Kidney epithelial cell (primary cell): Measurements from ENCODE around the gene RBBP5. TPM values are rescaled to one million over a fixed set of nuclear protein-coding genes. Genes with fewer than 3 reads are reported as not detected.

Source experiments
- DNase-seq: peaks from one replicate; pipeline ENCODE4 v3.0.0-alpha.2; 2010; ENCODE audit warnings: low read depth
- H3K27me3 ChIP-seq: 2 replicates; pipeline ENCODE4 v1.6.0; 2011; ENCODE audit warnings: low read length; ENCODE audit not compliant: control insufficient read depth, insufficient read depth
- H3K36me3 ChIP-seq: 2 replicates; pipeline ENCODE4 v1.5.1; 2011; ENCODE audit warnings: low read length; ENCODE audit not compliant: control insufficient read depth, insufficient read depth
- H3K4me3 ChIP-seq: 2 replicates; pipeline ENCODE4 v1.5.1; 2011; ENCODE audit warnings: low read depth, mild to moderate bottlenecking, control low read depth, low read length
- total RNA-seq: library from RNA; depleted of rRNA; stranded (reverse); fragments of >200 nt; gene quantifications from 2 replicates; pipeline ENCODE4 v1.2.3, GENCODE V29; 2015
- TF ChIP-seq, protein P1 (sequence below): IDR thresholded peaks from 2 replicates; pipeline ENCODE4 v1.5.1; 2011; ENCODE audit warnings: mild to moderate bottlenecking, moderate library complexity, low read length, control low read depth, inconsistent platforms; ENCODE audit not compliant: insufficient read depth, poor library complexity, severe bottlenecking

The RBBP5 gene
- total RNA-seq, 1 donor from 2014 or later, result 15.4 TPM

DNA sequence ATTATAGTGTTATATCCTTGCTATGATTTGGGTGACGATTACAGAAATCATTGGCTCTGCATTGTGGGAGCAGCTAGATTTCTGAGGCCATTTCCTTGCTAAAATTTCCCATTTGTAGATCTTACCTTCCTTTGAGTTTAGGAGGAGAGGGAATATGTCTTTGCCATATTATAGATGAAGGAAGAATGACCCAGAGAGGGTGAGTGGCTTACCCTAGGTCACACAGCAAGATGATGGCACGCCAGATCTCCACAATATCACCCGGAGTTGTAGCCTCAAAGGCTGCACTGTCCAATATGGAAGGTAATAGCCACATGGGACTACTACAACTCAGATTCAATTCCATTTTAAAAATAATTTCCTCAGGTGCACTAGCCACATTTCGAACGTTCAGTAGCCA is 68.5 kb downstream of the RBBP5 start:
- Histone ChIP-seq H3K4me3 (no peak overlapping the region), H3K27me3 (peaks cover 25% of the 10 kb centered on the region), H3K36me3 (no peaks in the 10 kb centered on the region)
- TF ChIP-seq, protein P1, sequence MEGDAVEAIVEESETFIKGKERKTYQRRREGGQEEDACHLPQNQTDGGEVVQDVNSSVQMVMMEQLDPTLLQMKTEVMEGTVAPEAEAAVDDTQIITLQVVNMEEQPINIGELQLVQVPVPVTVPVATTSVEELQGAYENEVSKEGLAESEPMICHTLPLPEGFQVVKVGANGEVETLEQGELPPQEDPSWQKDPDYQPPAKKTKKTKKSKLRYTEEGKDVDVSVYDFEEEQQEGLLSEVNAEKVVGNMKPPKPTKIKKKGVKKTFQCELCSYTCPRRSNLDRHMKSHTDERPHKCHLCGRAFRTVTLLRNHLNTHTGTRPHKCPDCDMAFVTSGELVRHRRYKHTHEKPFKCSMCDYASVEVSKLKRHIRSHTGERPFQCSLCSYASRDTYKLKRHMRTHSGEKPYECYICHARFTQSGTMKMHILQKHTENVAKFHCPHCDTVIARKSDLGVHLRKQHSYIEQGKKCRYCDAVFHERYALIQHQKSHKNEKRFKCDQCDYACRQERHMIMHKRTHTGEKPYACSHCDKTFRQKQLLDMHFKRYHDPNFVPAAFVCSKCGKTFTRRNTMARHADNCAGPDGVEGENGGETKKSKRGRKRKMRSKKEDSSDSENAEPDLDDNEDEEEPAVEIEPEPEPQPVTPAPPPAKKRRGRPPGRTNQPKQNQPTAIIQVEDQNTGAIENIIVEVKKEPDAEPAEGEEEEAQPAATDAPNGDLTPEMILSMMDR, result no peak
- DNase-seq, result no peak

DNA sequence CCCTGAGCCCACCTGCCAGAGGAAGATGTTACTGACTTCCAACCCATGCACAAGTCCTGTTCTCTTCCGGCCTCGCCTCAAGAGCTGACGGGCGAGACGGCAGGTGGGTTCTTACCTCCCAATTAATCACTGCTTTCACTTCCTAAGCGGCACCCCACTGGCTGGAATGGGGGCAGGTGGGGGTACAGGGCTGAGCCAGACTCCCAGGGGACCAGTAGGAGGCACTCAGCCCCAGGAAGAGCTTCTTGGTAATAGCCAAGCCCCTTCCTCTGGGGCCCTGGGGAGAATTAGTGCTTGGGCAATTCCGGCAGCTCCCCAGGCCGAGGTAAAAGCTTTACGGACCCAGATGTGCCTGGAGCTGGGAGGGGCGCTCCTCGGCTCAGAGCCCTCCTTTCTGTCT is 69.1 kb downstream of the RBBP5 start:
- DNase-seq, result no peak
- Histone ChIP-seq H3K4me3 (no peak overlapping the region), H3K36me3 (no peaks in the 10 kb centered on the region), H3K27me3 (peaks cover 29% of the 10 kb centered on the region)
- TF ChIP-seq, protein P1, result no peak

DNA sequence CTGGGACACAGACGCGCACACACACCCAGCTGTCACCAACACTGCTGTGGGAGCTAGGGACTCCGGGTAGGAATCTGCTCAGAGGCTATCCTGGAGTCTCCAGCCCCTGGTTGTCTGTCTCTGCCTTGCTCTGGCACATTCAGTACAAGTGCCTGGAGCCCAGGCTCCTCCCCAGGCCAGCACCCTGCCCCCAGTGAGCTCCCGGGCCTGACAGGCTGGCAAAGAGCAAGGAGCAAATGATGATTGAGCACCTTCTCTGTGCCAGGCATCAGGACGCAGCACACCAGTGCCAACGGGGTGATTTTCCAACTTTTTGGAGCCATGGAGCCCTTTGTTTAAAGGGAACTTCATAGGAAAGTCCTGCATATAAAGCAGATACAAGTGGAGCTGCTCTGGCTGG is 72.3 kb downstream of the RBBP5 start:
- no peak for DNase-seq
- TF ChIP-seq, protein P1, result no peak
- Histone ChIP-seq H3K27me3 (peaks cover 49% of the 10 kb centered on the region), H3K36me3 (no peaks in the 10 kb centered on the region), H3K4me3 (no peak overlapping the region)

DNA sequence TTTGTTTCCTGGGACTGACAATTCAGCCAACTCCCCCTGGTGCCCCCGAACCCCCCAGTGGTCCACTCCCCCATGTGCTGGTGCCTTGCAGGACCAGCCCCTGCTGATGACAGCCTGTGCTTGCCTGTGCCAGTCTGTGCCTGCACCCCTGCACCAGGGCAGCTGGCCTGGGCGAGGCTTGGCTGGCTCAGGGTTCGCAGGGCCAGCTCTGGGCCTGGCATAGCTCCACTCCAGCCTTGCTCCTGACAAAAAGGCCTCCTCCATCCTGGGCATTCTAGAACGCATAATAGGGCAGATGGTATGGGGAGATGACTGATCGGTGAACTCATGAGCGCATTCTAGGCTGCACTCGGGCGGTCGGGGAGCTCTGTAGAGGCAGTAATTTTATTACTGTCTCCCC is 73.4 kb downstream of the RBBP5 start:
- Histone ChIP-seq H3K36me3 (no peaks in the 10 kb centered on the region), H3K27me3 (peaks cover 55% of the 10 kb centered on the region), H3K4me3 (no peak overlapping the region)
- TF ChIP-seq, protein P1, result no peak
- no peak for DNase-seq

DNA sequence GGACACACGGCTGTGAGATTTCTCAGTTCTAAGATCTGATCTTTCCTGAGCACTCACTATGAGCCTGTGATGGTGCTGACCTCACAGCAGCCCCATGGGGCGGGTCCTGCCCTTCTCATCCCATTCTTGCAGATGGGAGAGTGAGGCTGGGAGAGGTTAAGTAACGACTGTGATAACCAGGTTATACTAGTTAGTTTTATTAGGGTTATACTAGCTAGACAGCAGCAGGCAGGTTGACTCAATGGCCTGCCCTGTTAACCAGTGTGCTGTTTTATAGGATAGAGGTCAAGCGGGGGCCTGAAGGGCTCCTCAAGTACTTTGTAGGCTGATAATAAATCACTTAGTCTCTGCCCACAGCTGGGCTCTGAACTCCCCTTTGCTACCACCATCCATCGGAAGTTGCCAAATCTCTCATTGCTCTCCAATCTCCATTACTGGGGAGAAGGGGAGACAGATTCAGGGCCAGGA is 74.0 kb downstream of the RBBP5 start:
- H3K27me3 ChIP-seq, result peaks cover 60% of the 10 kb centered on the region
- DNase-seq, result no peak
- no peaks in the 10 kb centered on the region for H3K36me3 ChIP-seq
- TF ChIP-seq, protein P1, result no peak
- H3K4me3 ChIP-seq, result no peak overlapping the region

DNA sequence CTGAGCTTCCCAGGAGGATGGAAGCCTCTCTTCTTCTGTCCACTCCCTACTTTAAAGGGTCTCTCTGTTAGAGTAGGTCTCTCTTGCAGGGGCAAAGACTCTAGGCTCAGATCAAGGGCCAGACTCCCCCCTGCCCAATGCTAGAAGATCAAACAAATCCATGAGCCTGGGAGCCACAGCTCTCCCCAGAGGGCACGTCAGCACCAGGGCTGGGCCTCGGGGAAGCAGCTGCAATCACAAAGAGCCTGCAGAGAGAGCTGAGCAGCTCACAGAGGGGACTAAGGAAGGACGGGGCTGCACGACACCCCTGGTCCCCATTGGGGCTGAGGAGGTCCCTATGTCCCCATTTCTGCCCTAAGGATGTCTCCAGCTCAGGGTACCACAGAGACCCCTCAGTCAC is 74.9 kb downstream of the RBBP5 start:
- H3K27me3 ChIP-seq, result peaks cover 63% of the 10 kb centered on the region
- H3K36me3 ChIP-seq, result no peaks in the 10 kb centered on the region
- TF ChIP-seq, protein P1, result no peak
- H3K4me3 ChIP-seq, result no peak overlapping the region
- DNase-seq, result no peak
